Measurements from ENCODE around the gene SLC6A17. TPM values are rescaled to one million over a fixed set of nuclear protein-coding genes. Genes with fewer than 3 reads are reported as not detected.
A peak's percentile ranks its signal among the peaks of the same experiment; 100 is the strongest.

SLC6A17 gene
- total RNA-seq, 1 experiment from 2014 or later = 0.24 TPM

DNA sequence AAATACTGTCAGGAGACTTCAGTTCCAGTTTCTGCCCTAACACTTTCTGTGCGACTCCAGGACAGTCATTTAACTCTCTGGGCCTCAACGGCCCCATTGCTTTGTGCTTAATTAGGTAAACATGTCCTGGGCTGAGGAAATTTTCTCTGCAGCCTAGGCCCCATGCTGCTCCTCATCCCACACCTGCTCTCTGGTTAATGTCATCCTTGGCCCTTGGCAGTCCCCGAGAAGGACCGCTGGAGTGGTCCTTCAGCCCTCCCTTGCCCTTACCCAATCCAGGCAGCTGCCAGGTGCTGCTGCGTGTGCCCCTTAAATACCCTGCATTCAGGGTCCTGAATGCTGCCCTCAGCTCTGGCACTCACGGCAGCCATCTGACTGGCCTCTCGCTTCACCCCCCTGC, 19.3 kb upstream of the SLC6A17 start:
- DNase-seq (ENCODE audit: low spot score) = no peak
- TF ChIP-seq, protein P1, sequence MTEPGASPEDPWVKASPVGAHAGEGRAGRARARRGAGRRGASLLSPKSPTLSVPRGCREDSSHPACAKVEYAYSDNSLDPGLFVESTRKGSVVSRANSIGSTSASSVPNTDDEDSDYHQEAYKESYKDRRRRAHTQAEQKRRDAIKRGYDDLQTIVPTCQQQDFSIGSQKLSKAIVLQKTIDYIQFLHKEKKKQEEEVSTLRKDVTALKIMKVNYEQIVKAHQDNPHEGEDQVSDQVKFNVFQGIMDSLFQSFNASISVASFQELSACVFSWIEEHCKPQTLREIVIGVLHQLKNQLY (CRISPR knock-in tag; IDR thresholded peaks at IDR 0.05) = no peak
- TF ChIP-seq NFE2L1 (CRISPR knock-in tag; IDR thresholded peaks at IDR 0.05) (no peak), CBFB (CRISPR knock-in tag; IDR thresholded peaks at IDR 0.05; ENCODE audit: low read depth) (no peak), SOX15 (CRISPR knock-in tag; IDR thresholded peaks at IDR 0.05) (no peak)
- ChIA-PET POLR2A (no interaction called here), CTCF (interaction anchor here (1.0 to 2.9 kb wide), 7 partner anchors 13 to 101 kb away, joined by 3 to 7 read pairs (median 3); partner anchors contain the start of gene STRIP1)
- Mint-ChIP-seq H3K4me3 (peak overlapping the region; percentile 30; the same call in 1 of the 2 replicates), H3K4me1 (peaks cover 14% of the 10 kb centered on the region), H3K36me3 (no peaks in the 10 kb centered on the region), H3K9me3 (peaks cover 2% of the 10 kb centered on the region), H3K27ac (no peak overlapping the region), H3K27me3 (ENCODE audit: low read depth) (peaks cover 38% of the 10 kb centered on the region)
- ATAC-seq = no peak

DNA sequence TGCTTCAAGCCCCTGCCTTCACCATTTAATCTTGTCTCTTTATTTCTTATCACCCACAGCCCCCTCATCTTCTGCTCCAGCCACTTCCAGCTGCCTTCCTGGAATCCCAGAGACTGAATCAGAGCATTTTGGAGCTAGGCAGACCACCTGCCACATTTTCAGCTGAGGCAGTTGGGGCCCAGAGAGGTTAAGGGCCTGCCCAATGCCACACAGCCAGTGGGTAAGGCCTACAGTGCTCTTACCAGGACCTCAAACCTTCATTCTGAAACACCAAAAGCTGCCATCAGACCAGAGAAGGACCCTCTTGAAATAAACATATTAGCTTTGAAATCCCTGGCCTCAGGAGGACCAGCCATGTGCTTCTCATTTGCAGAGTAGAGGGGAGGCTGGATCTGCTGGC, 17.6 kb upstream of the SLC6A17 start:
- DNase-seq (ENCODE audit: low spot score) (no peak), ATAC-seq (no peak)
- Mint-ChIP-seq H3K4me1 (peaks cover 31% of the 10 kb centered on the region), H3K27ac (no peak overlapping the region), H3K27me3 (ENCODE audit: low read depth) (peaks cover 35% of the 10 kb centered on the region), H3K9me3 (no peaks in the 10 kb centered on the region), H3K36me3 (no peaks in the 10 kb centered on the region), H3K4me3 (no peak overlapping the region)
- TF ChIP-seq TEAD4 (CRISPR knock-in tag; IDR thresholded peaks at IDR 0.05) (no peak), SOX15 (CRISPR knock-in tag; IDR thresholded peaks at IDR 0.05) (no peak), RORB (CRISPR knock-in tag; IDR thresholded peaks at IDR 0.05) (no peak), FOXJ3 (CRISPR knock-in tag; IDR thresholded peaks at IDR 0.05; ENCODE audit: borderline replicate concordance) (no peak), CREB1 (CRISPR knock-in tag; IDR thresholded peaks at IDR 0.05) (no peak), ZNF423 (CRISPR knock-in tag; IDR thresholded peaks at IDR 0.05) (no peak), CREM (CRISPR knock-in tag; IDR thresholded peaks at IDR 0.05) (no peak), NFE2L1 (CRISPR knock-in tag; IDR thresholded peaks at IDR 0.05) (no peak), ELF4 (CRISPR knock-in tag; IDR thresholded peaks at IDR 0.05; ENCODE audit: low read depth) (no peak), GABPB1 (CRISPR knock-in tag; IDR thresholded peaks at IDR 0.05) (no peak), NR2C2 (CRISPR knock-in tag; IDR thresholded peaks at IDR 0.05) (no peak)
- TF ChIP-seq, protein P2, sequence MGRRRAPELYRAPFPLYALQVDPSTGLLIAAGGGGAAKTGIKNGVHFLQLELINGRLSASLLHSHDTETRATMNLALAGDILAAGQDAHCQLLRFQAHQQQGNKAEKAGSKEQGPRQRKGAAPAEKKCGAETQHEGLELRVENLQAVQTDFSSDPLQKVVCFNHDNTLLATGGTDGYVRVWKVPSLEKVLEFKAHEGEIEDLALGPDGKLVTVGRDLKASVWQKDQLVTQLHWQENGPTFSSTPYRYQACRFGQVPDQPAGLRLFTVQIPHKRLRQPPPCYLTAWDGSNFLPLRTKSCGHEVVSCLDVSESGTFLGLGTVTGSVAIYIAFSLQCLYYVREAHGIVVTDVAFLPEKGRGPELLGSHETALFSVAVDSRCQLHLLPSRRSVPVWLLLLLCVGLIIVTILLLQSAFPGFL (CRISPR knock-in tag; IDR thresholded peaks at IDR 0.05; ENCODE audit: borderline replicate concordance) = no peak
- TF ChIP-seq, protein P3, sequence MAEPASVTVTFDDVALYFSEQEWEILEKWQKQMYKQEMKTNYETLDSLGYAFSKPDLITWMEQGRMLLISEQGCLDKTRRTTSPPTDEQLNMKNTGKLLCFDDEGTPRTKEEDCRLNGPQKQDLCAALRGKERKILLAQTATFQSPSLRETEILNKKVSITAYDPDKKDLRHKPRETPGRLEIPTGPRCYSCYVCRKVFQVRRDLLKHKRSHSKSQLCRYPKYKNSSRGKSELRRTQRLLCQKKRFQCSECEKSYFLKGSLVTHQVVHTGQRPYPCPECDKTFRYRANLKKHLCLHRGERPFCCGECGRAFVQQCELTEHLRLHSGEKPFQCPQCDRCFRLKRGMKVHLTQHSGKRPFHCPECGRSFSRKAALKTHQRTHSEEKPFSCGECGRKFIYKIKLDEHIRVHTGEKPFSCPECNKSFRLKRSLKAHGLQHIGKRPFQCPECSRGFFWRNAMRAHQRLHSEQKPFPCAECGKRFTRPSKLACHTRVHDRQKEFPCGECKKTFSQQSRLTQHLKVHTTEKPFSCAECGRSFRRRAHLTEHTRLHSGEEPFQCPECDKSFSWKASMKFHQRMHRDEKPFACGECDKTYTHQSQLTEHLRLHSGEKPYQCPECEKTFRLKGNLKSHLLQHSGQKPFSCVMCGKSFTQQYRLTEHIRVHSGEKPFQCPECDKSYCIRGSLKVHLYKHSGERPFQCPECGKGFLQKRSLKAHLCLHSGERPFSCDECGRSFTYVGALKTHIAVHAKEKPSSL (CRISPR knock-in tag; conservative IDR thresholded peaks at IDR 0.05) = no peak
- ChIA-PET CTCF (interaction anchor here (1.1 to 2.5 kb wide), 6 partner anchors 16 to 45 kb away, joined by 3 to 8 read pairs (median 4); partner anchors contain the start of gene SLC6A17), POLR2A (no interaction called here)

DNA sequence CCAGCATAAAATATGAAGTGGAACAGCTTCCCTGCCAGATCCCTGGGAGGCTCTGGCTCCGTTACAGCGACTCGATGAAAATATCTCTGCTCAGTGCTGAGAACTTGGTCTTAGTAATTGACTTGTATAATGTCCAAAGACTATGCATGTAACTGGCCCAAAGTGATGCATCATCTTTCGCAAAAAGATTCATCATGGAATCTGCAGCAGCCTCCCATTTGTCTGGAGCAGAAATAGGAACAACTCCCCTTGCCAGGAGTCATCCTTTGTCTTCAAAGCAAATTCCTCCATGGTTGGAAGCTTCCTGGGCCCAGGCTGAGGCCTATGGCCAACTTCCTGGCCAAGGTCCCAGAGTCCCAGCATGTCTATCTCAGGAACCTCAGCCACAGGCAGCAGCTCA, 16.9 kb upstream of the SLC6A17 start:
- ChIA-PET CTCF (interaction anchor here (1.1 to 2.5 kb wide), 5 partner anchors 16 to 179 kb away, joined by 3 to 8 read pairs (median 4); partner anchors contain the start of gene SLC6A17), POLR2A (no interaction called here)
- no peaks in the 10 kb centered on the region for H3K36me3 Mint-ChIP-seq
- H3K27ac Mint-ChIP-seq = no peak overlapping the region
- H3K4me3 Mint-ChIP-seq = no peak overlapping the region
- TF ChIP-seq ZNF671 (CRISPR knock-in tag; IDR thresholded peaks at IDR 0.05) = no peak
- no peak for ATAC-seq
- H3K4me1 Mint-ChIP-seq = peaks cover 33% of the 10 kb centered on the region
- no peak for DNase-seq (ENCODE audit: low spot score)
- H3K27me3 Mint-ChIP-seq (ENCODE audit: low read depth) = peaks cover 35% of the 10 kb centered on the region
- H3K9me3 Mint-ChIP-seq = no peaks in the 10 kb centered on the region

DNA sequence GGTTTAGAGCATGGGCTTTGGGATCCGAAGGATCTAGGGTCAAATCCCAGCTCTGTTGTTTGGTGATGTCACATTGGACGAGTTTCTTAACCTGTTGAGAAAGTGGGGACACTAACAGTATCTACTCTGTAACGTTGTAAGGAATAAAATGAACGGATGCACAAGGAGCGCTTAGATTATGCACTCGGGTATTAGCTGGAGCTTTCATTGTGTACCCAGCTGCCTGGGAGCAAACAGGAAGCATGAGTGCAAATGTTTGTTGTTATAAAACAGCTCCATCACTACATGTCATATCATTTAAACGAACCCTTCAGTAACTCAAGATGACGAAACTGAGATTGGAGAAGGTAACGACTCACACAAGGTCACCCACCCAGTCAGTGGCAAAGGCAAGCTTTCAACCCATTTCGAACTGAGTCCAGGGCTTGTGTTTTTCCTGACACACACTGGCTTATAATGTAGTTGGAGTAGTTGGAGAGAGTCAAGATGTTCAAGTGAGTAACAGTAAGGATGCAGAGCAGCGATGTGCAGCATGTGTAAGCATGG, 16.2 kb upstream of the SLC6A17 start:
- ChIA-PET POLR2A (no interaction called here), CTCF (interaction anchor here (0.7 to 2.7 kb wide), 6 partner anchors 28 to 326 kb away, joined by 3 to 9 read pairs (median 5); no protein-coding TSS in a partner anchor)
- peaks cover 28% of the 10 kb centered on the region for H3K27me3 Mint-ChIP-seq (ENCODE audit: low read depth)
- H3K9me3 Mint-ChIP-seq = no peaks in the 10 kb centered on the region
- ATAC-seq = no peak
- no peaks in the 10 kb centered on the region for H3K36me3 Mint-ChIP-seq
- peaks cover 33% of the 10 kb centered on the region for H3K4me1 Mint-ChIP-seq
- H3K27ac Mint-ChIP-seq = no peak overlapping the region
- no peak overlapping the region for H3K4me3 Mint-ChIP-seq
- DNase-seq (ENCODE audit: low spot score) = no peak
- no peak for TF ChIP-seq MYBL2 (CRISPR knock-in tag; IDR thresholded peaks at IDR 0.05)
- no peak for TF ChIP-seq GABPB1 (CRISPR knock-in tag; IDR thresholded peaks at IDR 0.05)
- TF ChIP-seq, protein P4, sequence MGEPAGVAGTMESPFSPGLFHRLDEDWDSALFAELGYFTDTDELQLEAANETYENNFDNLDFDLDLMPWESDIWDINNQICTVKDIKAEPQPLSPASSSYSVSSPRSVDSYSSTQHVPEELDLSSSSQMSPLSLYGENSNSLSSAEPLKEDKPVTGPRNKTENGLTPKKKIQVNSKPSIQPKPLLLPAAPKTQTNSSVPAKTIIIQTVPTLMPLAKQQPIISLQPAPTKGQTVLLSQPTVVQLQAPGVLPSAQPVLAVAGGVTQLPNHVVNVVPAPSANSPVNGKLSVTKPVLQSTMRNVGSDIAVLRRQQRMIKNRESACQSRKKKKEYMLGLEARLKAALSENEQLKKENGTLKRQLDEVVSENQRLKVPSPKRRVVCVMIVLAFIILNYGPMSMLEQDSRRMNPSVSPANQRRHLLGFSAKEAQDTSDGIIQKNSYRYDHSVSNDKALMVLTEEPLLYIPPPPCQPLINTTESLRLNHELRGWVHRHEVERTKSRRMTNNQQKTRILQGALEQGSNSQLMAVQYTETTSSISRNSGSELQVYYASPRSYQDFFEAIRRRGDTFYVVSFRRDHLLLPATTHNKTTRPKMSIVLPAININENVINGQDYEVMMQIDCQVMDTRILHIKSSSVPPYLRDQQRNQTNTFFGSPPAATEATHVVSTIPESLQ (CRISPR knock-in tag; IDR thresholded peaks at IDR 0.05) = no peak
- TF ChIP-seq JAZF1 (CRISPR knock-in tag; IDR thresholded peaks at IDR 0.05) = no peak
- no peak for TF ChIP-seq ATF1 (CRISPR knock-in tag; IDR thresholded peaks at IDR 0.05)
- TF ChIP-seq ZNF138 (CRISPR knock-in tag; conservative IDR thresholded peaks at IDR 0.05) = no peak
- TF ChIP-seq, protein P5, sequence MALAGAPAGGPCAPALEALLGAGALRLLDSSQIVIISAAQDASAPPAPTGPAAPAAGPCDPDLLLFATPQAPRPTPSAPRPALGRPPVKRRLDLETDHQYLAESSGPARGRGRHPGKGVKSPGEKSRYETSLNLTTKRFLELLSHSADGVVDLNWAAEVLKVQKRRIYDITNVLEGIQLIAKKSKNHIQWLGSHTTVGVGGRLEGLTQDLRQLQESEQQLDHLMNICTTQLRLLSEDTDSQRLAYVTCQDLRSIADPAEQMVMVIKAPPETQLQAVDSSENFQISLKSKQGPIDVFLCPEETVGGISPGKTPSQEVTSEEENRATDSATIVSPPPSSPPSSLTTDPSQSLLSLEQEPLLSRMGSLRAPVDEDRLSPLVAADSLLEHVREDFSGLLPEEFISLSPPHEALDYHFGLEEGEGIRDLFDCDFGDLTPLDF (CRISPR knock-in tag; IDR thresholded peaks at IDR 0.05) = no peak
